T-helper 1 cell treated with Interleukin-12 subunit alpha and Interleukin-12 subunit beta and Interleukin-4 antibody, amounts not matched to agents 30 μg/mL and 1 μg/mL, for 36 hours (primary cell): Measurements from ENCODE around the gene MINDY3.

Source experiments
- H3K27ac Mint-ChIP-seq: one replicate; pipeline ENCODE4 v1.8.0; 2021; ENCODE audit warnings: mild to moderate bottlenecking, mixed read lengths
- H3K27me3 Mint-ChIP-seq: one replicate; pipeline ENCODE4 v1.8.0; 2021; ENCODE audit warnings: low read depth, mixed read lengths
- H3K36me3 Mint-ChIP-seq: one replicate; pipeline ENCODE4 v1.8.0; 2021; ENCODE audit warnings: low read depth, mixed read lengths
- H3K4me1 Mint-ChIP-seq: one replicate; pipeline ENCODE4 v1.8.0; 2021; ENCODE audit warnings: low read depth, mixed read lengths
- H3K4me3 Mint-ChIP-seq: one replicate; pipeline ENCODE4 v1.8.0; 2021; ENCODE audit warnings: mild to moderate bottlenecking, moderate library complexity, mixed read lengths
- H3K9me3 Mint-ChIP-seq: one replicate; pipeline ENCODE4 v1.8.0; 2021; ENCODE audit warnings: mixed read lengths

The MINDY3 gene

DNA sequence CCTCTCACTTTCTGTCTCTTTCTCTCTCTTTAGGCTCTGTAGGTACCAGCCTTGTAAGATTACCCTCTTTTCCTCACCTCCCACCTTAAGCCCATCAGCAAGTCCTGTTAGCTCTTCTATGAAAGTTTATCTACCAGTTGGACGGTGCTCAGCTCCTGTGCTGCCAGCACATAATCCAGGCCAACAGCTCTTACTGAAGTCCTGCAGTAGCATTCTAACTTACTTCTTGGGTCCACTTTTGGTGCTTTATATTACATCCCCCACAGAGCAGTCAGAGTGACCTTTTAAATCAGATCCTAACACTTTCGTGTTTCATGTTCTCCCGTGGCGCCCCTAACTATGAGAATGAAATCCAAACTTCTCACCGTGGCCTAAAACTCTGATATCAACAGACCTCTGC is 101.7 kb downstream of the MINDY3 start:
- Mint-ChIP-seq H3K4me3 (no peak overlapping the region), H3K4me1 (no peaks in the 10 kb centered on the region), H3K9me3 (no peaks in the 10 kb centered on the region), H3K36me3 (no peaks in the 10 kb centered on the region), H3K27ac (no peak overlapping the region), H3K27me3 (peaks cover 22% of the 10 kb centered on the region)

DNA sequence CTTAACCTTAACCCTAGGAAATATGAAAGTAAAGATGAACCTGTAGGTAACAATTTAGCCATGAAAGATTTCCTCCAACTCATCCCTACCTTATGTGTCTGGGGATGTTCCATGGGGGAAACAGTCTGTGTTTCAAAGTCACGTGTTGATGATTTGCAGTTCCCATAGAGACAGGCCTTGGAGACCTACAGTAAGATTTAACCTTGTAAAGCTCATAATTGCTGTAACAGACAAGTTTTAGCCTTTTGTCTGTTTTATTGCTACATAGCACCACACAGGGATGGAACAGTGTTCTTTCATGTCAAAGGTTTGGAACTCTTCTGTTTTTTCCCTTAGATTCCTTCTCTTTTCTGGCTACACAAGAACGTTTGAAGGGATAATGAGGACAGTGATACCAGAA is 105.4 kb downstream of the MINDY3 start:
- no peaks in the 10 kb centered on the region for H3K36me3 Mint-ChIP-seq
- no peak overlapping the region for H3K4me3 Mint-ChIP-seq
- no peaks in the 10 kb centered on the region for H3K4me1 Mint-ChIP-seq
- no peak overlapping the region for H3K27ac Mint-ChIP-seq
- H3K9me3 Mint-ChIP-seq: no peaks in the 10 kb centered on the region
- H3K27me3 Mint-ChIP-seq: peaks cover 25% of the 10 kb centered on the region

DNA sequence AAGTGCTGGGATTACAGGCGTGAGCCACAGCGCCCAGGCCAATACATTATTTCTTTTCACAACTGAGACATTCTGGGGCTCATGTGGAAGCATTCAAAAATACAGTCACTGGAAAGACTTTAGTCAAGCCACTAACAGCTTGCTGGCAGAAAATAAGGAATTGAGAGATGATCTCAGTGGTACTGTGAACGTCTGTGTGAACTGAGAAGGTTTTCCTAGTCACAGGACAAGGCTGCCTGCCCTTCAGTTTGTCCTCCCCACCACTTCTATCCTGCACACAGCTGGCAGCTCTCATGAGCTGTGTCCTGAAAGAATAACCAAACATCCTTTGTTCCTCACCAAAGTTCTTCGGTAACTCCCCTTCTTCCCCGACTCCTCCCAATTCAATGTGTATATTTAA is 109.3 kb downstream of the MINDY3 start:
- Mint-ChIP-seq H3K36me3 (no peaks in the 10 kb centered on the region), H3K27ac (no peak overlapping the region), H3K4me1 (no peaks in the 10 kb centered on the region), H3K4me3 (no peak overlapping the region), H3K27me3 (peaks cover 11% of the 10 kb centered on the region), H3K9me3 (no peaks in the 10 kb centered on the region)

DNA sequence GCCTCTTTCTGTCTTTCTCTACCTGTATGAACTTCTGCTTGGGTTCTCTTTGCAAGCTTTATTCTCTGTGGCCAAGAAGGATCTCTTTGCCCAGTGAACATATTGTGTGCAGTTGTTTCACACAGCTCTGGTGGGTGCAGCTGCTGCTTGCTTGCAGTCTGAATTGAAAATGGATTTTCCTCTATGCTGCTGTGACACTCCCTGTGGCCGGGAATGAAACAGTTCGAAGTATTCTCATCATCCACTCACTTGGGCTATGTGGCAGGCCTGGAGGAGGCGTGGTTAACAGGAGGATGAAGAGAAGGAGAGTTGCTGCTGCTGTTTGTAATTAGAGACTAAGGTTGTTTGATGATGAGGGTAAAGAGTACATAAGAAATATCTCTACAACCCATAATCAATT is 112.2 kb downstream of the MINDY3 start:
- Mint-ChIP-seq H3K9me3 (no peaks in the 10 kb centered on the region), H3K4me1 (no peaks in the 10 kb centered on the region), H3K27ac (no peak overlapping the region), H3K36me3 (no peaks in the 10 kb centered on the region), H3K4me3 (no peak overlapping the region), H3K27me3 (peaks cover 5% of the 10 kb centered on the region)

DNA sequence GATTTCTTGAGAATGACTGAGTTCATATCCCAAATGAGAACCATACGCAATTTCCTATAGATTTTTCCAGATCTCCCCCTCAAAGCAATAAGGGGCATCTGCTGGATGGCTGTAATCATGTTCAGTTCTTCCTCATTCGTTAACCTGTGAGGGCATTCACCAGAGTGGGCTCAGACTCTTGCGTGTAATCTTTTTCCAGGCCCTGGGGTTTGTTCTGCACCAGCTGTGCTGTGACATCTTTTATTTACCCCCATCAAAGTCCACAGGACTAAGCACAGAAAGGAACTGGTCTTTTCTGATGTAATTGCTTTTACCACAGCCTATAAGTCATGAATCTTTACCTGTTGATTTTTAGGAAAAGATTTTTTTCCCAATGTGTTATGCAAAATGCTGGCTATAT is 112.7 kb downstream of the MINDY3 start:
- Mint-ChIP-seq H3K4me3 (no peak overlapping the region), H3K9me3 (no peaks in the 10 kb centered on the region), H3K27ac (no peak overlapping the region), H3K36me3 (no peaks in the 10 kb centered on the region), H3K4me1 (no peaks in the 10 kb centered on the region), H3K27me3 (peaks cover 3% of the 10 kb centered on the region)

DNA sequence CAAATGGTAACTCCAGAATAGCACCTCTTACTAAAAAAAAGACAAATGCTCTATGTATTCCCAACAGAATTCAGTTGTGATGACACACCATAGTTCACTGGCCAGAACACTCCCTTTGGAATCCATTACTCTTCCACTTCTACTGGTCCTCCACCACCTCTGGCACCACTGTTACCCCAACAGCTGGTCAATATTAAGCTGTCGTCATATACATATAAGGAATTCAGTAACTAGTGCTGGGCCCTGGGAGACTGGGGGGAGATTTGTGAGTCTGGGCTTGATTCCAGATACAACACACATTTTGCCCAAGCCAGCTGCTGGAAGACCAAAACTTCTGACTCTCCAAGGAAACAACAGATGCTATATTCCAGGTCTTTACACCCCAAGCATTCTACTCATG is 114.6 kb downstream of the MINDY3 start:
- peaks cover 3% of the 10 kb centered on the region for H3K27me3 Mint-ChIP-seq
- no peaks in the 10 kb centered on the region for H3K4me1 Mint-ChIP-seq
- H3K36me3 Mint-ChIP-seq: no peaks in the 10 kb centered on the region
- no peaks in the 10 kb centered on the region for H3K9me3 Mint-ChIP-seq
- no peak overlapping the region for H3K27ac Mint-ChIP-seq
- H3K4me3 Mint-ChIP-seq: no peak overlapping the region

DNA sequence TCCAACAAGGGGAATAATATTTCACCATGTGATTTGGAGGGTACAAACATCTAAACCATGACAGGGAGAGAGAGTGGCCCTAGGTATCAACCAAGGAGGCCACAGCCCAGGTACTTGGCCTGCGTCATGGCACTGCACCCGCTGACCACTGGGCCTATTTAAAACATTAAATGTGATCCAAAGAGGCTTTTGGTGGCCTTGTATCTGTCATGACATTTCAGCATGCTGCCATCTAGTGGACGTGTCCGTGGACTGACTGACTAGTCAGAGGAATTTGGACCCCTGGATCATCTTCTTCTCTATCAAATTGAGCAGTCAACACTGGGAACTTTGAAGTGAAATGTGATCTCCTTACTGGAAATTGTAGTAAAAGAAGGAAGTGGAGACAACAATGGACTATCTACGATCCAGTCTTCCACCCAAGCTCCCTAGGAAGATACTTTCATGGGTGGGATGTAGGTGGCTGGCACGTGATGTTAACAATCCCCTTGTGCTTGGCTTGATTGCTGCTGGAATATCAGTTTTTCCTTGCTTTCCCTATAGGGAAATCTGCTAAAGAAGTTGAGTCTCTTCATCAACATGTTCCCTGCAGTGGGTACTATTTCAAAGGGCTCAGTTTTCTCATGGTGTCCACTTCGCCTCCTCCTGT is 116.0 kb downstream of the MINDY3 start:
- Mint-ChIP-seq H3K27ac (no peak overlapping the region), H3K4me1 (no peaks in the 10 kb centered on the region), H3K4me3 (no peak overlapping the region), H3K9me3 (no peaks in the 10 kb centered on the region), H3K27me3 (peaks cover 3% of the 10 kb centered on the region), H3K36me3 (no peaks in the 10 kb centered on the region)

DNA sequence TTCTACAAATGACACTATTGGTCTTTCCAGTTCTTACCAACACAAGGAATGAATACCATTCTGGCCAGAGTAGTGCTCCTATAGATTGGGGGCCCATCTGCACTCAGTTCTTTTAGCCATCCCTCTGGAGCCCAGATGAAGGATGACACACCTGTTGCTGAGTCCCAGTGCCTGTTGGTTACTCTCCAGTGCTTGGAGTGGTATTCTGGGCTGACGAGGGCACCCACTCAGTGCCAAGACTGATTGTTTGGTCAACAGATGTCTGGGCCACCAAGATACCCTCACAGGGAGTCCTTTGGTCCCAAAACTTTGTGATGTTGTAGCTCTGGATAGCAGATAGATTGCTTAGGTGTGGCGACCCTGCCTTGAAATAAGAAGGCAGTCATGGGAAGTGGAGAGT is 116.9 kb downstream of the MINDY3 start:
- Mint-ChIP-seq H3K36me3 (no peaks in the 10 kb centered on the region), H3K27ac (no peak overlapping the region), H3K4me1 (no peaks in the 10 kb centered on the region), H3K27me3 (peaks cover 3% of the 10 kb centered on the region), H3K4me3 (no peak overlapping the region), H3K9me3 (no peaks in the 10 kb centered on the region)

DNA sequence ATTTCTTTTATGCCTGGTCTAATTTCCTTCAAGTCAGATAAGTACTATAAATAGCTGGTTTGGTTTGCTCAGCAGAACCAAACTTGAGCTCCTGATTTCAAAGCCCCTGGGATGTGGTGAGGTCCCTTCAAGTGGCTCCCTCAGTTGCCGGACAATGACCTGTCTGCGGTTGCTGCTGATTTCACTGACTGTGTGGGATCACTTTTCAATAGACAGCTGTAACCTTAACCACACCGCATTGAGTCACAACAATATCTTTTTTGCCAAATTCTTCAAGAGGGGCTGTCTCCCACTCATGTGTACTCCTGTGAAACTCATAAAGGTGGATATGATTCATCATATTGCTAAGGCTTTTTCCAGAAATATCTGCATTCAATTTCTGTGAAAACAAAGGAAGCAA is 117.5 kb downstream of the MINDY3 start:
- H3K36me3 Mint-ChIP-seq: no peaks in the 10 kb centered on the region
- H3K4me1 Mint-ChIP-seq: no peaks in the 10 kb centered on the region
- no peaks in the 10 kb centered on the region for H3K27me3 Mint-ChIP-seq
- no peak overlapping the region for H3K4me3 Mint-ChIP-seq
- H3K27ac Mint-ChIP-seq: no peak overlapping the region
- no peaks in the 10 kb centered on the region for H3K9me3 Mint-ChIP-seq

DNA sequence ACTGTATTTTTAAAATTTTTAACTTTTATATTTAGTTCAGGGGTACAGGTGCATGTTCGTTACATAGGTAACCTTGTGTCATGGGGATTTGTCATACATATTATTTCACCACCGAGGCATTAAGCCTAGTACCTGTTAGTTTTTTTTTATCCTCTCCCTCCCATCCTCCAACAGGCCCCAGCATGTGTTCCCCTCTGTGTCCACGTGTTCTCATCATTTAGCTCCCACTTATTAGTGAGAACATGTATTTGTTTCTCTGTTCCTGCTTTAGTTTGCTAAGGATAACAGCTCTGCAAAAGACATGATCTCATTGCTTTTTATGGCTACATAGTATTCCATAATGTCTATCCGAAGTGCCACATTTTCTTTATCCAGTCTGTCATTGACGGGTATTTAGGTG is 118.2 kb downstream of the MINDY3 start:
- Mint-ChIP-seq H3K4me3 (no peak overlapping the region), H3K27me3 (no peaks in the 10 kb centered on the region), H3K9me3 (no peaks in the 10 kb centered on the region), H3K36me3 (no peaks in the 10 kb centered on the region), H3K27ac (no peak overlapping the region), H3K4me1 (no peaks in the 10 kb centered on the region)

DNA sequence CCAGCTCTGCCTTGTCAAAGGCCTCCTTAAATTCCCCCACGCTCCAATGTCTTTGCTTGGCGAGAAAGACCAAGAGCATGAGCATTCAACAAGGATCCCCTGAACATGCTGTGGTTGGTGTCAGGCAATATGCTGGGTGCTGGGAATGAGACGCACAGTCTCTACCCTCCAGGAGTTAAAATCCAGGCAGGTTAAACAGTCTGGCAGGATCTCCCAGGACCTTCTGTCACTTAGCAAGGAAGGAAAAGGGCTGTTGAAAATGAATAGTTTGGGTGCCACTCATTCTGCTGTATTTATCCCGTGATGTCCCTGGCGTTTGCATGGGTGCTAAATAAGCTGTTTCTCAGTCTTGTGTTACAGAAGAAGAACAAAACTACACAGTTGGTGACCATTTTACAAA is 118.7 kb downstream of the MINDY3 start:
- Mint-ChIP-seq H3K4me1 (no peaks in the 10 kb centered on the region), H3K36me3 (no peaks in the 10 kb centered on the region), H3K27me3 (no peaks in the 10 kb centered on the region), H3K27ac (no peak overlapping the region), H3K9me3 (no peaks in the 10 kb centered on the region), H3K4me3 (no peak overlapping the region)

DNA sequence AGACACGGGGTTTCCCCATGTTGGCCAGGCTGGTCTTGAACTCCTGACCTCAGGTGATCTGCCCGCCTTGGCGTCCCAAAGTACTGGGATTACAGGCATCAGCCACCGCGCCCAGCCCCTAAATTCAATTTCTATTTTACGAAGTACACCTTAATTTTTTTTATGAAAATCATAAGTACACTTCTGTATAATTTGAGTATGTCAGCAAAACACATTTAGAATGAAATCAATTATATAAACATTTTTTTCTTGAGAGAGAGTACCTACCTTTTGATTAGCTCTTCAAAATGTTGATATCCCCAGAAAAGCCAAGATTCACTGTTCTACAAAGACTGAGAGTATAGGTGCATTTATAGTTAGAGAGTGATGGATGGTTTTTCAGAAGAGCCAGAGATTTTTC is 120.0 kb downstream of the MINDY3 start:
- Mint-ChIP-seq H3K27ac (no peak overlapping the region), H3K9me3 (no peaks in the 10 kb centered on the region), H3K4me3 (no peak overlapping the region), H3K36me3 (no peaks in the 10 kb centered on the region), H3K4me1 (no peaks in the 10 kb centered on the region), H3K27me3 (no peaks in the 10 kb centered on the region)

DNA sequence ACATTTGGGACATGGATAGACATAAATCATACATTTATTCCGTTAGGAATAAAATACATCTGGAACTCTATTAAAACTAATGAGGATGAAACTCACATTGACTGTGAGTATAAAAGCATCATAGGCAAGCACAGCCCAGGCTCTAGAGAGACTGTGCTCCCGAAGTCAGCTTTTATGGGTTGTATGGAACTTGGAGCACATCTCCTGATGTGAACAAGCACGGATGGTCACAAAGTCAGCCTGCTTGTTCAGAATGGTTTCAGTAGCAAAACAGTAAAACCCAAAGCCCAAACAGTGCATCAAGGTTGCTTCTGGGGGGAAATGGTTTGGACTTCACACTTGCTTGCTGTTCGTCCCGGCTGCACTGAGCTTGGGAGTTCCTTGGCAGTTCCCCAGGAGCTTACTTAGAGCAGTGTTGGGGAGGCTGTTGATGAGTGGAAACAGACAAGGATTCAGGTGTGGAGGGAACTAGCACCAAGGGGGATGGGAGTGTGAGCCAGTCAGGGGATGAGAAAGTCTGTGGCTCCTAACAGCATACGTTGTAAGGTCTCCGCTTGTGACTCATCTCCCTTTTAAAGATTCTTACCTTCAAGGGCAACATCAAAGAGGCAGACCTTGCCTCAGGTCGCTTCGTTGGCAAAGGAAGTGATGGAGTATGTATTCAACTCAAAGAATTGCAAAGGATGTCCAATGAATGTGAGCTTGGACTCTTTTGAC is 120.9 kb downstream of the MINDY3 start:
- Mint-ChIP-seq H3K4me3 (no peak overlapping the region), H3K9me3 (no peaks in the 10 kb centered on the region), H3K27ac (no peak overlapping the region), H3K27me3 (no peaks in the 10 kb centered on the region), H3K4me1 (no peaks in the 10 kb centered on the region), H3K36me3 (no peaks in the 10 kb centered on the region)

DNA sequence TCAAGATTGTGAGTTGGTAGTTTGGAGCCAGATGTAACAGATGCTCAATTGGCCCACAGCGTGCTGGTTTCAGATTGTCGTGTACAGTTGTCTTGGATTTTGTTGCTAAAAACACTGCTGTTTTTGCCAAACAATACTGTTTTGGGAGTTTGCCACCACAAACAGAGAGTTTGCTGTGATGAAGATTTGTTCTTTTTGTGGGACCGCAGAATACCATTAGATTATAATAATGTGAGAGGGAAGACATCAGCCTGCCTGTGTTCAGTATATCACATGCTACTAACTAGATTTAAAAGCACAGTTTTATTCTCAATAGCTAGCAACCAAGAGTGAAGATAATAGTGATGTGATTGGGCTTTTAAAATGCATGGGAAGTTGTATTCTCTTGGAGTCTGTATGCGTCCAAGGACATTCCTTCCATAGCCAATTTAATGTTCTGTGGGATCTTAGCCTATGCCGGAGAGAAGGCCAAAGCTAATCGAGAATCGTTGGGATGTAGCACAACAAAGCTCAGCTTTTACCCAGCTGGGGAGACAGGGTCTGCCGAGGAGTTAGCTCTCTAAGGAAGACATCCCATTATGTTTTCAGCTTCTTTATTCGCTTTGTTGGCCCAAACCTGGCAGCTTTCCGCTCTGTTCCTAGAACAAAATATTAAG is 121.9 kb downstream of the MINDY3 start:
- Mint-ChIP-seq H3K27me3 (no peaks in the 10 kb centered on the region), H3K36me3 (no peaks in the 10 kb centered on the region), H3K27ac (no peak overlapping the region), H3K9me3 (no peaks in the 10 kb centered on the region), H3K4me1 (no peaks in the 10 kb centered on the region), H3K4me3 (no peak overlapping the region)

DNA sequence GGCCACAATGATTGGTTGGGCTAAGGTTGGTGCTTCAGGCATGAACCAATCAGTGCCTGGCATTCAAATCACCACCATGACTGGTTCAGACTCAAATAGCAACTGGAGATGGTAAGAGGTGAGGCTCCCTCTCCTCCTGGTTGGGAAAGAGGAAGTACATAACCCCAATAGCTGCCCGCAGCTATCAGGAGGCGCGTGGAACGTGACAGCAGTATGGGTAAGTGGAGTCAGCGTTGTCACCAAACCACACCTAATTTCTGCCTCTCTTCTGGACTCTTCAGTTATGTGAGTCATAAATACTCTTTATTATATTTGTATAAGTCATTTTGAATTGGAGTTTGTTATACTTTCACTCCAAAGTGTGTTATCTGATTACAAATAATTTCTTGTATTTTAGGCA is 122.7 kb downstream of the MINDY3 start:
- Mint-ChIP-seq H3K9me3 (no peaks in the 10 kb centered on the region), H3K36me3 (no peaks in the 10 kb centered on the region), H3K27ac (no peak overlapping the region), H3K4me3 (no peak overlapping the region), H3K4me1 (no peaks in the 10 kb centered on the region), H3K27me3 (no peaks in the 10 kb centered on the region)
